HepG2 (cell line): Measurements from ENCODE around the gene PLD1. TPM values are rescaled to one million over a fixed set of nuclear protein-coding genes. Genes with fewer than 3 reads are reported as not detected.
A peak's percentile ranks its signal among the peaks of the same experiment; 100 is the strongest.

ENCODE experiments used
- CHD4 ChIP-seq: fragments of 200-600 bp; sonication (generic); IDR thresholded peaks from 2 replicates; pipeline ENCODE4 v1.7.0; 2017; ENCODE audit warnings: mild to moderate bottlenecking, low read length, borderline replicate concordance
- EHMT2 ChIP-seq: fragments of 200-600 bp; sonication (generic); IDR thresholded peaks from 2 replicates; pipeline ENCODE4 v1.7.0; 2017; ENCODE audit warnings: antibody characterized with exemption, low read depth, low read length, borderline replicate concordance
- FOXK2 ChIP-seq: fragments of 450-650 bp; IDR thresholded peaks from 2 replicates; pipeline ENCODE4 v1.6.1; 2016
- HNF1A ChIP-seq, 2 experiments: sonication (generic) in 1 of 2; formaldehyde crosslinking in 1 of 2; IDR thresholded peaks; 2 replicates each; pipeline versions ENCODE4 v1.4.0 to v1.6.1; 2016 to 2020; ENCODE audit warnings: borderline replicate concordance in 1 of 2, low read depth in 1 of 2, mild to moderate bottlenecking in 1 of 2, missing genetic modification reagents in 1 of 2
- HNF4A ChIP-seq: sonication (generic); formaldehyde crosslinking; IDR thresholded peaks from 2 replicates; pipeline ENCODE4 v1.4.0; 2020; ENCODE audit warnings: missing genetic modification reagents
- KLF13 ChIP-seq: sonication (generic); formaldehyde crosslinking; IDR thresholded peaks from 2 replicates; pipeline ENCODE4 v1.4.0; 2020; ENCODE audit warnings: mild to moderate bottlenecking, missing genetic modification reagents
- NPAS2 ChIP-seq: sonication (generic); formaldehyde crosslinking; IDR thresholded peaks from 2 replicates; pipeline ENCODE4 v1.8.0; 2022; ENCODE audit warnings: mild to moderate bottlenecking, missing genetic modification reagents, borderline replicate concordance
- POLR2AphosphoS5 ChIP-seq: IDR thresholded peaks from 2 replicates; pipeline ENCODE4 v1.6.1; 2012; ENCODE audit warnings: low read depth, low read length
- SOX13 ChIP-seq, 3 experiments: fragments of 450-650 bp in 1 of 3; sonication (generic) in 1 of 3; formaldehyde crosslinking in 1 of 3; IDR thresholded peaks in 2 of 3; conservative IDR thresholded peaks in 1 of 3; 2 replicates each; pipeline versions ENCODE4 v1.5.0 to v1.6.1; 2016 to 2020; ENCODE audit warnings: antibody characterized with exemption in 1 of 3, mild to moderate bottlenecking in 1 of 3, missing compliant biosample characterization in 1 of 3, missing genetic modification reagents in 1 of 3, moderate library complexity in 1 of 3
- TEAD3 ChIP-seq: optimal IDR thresholded peaks from 2 replicates; pipeline ENCODE3; 2016; ENCODE audit warnings: borderline replicate concordance
- ZBTB25 ChIP-seq: IDR thresholded peaks from 2 replicates; pipeline ENCODE4 v1.6.1; 2018; ENCODE audit warnings: missing genetic modification reagents
- ZFP82 ChIP-seq: sonication (generic); formaldehyde crosslinking; IDR thresholded peaks from 2 replicates; pipeline ENCODE4 v1.5.1; 2020; ENCODE audit warnings: mild to moderate bottlenecking, missing genetic modification reagents, borderline replicate concordance
- ZNF446 ChIP-seq: sonication (generic); formaldehyde crosslinking; IDR thresholded peaks from 2 replicates; pipeline ENCODE4 v1.5.0; 2020; ENCODE audit warnings: mild to moderate bottlenecking, missing genetic modification reagents
- ZNF740 ChIP-seq: sonication (generic); formaldehyde crosslinking; IDR thresholded peaks from 2 replicates; pipeline ENCODE4 v1.4.0; 2020; ENCODE audit warnings: missing genetic modification reagents
- polyA plus RNA-seq, 8 experiments: library from polyadenylated mRNA; depleted of rRNA in 3 of 8; stranded (reverse) in 7 of 8; unstranded in 1 of 8; fragments of >200 nt; fragmentation: Illumina TruSeq in 4 of 8; extraction: Trizol in 4 of 8; gene quantifications; 2 replicates each; pipeline versions ENCODE4 v1.2.1 to v1.2.3, GENCODE V29; 2011 to 2016; ENCODE audit warnings: low read depth in 4 of 8, missing spikeins in 1 of 8, mixed read lengths in 1 of 8; ENCODE audit not compliant: insufficient read depth in 1 of 8
- total RNA-seq, 5 experiments: library from RNA; depleted of rRNA; stranded (reverse); fragments of >200 nt; fragmentation: Illumina TruSeq; extraction: Trizol; gene quantifications; 2 replicates each; pipeline ENCODE4 v1.2.3, GENCODE V29; 2016; ENCODE audit warnings: low read depth in 1 of 5
- TF ChIP-seq, protein P1 (sequence below): IDR thresholded peaks from 2 replicates; pipeline ENCODE4 v1.6.1; 2016
- TF ChIP-seq, protein P2 (sequence below): sonication (generic); formaldehyde crosslinking; IDR thresholded peaks from 2 replicates; pipeline ENCODE4 v1.5.0; 2020; ENCODE audit warnings: mild to moderate bottlenecking, missing genetic modification reagents
- TF ChIP-seq, protein P3 (sequence below): sonication (generic); formaldehyde crosslinking; IDR thresholded peaks from 2 replicates; pipeline ENCODE4 v1.4.0; 2020; ENCODE audit warnings: missing genetic modification reagents
- TF ChIP-seq, protein P4 (sequence below): sonication (generic); formaldehyde crosslinking; conservative IDR thresholded peaks from 2 replicates; pipeline ENCODE4 v1.5.0; 2020; ENCODE audit warnings: missing genetic modification reagents

The PLD1 gene
- total and polyA plus RNA-seq, 2 of the 13 experiments (the other 11 are each of a cell fraction or from before 2014, with no cell fraction given): 27.1 to 59.4 TPM

DNA sequence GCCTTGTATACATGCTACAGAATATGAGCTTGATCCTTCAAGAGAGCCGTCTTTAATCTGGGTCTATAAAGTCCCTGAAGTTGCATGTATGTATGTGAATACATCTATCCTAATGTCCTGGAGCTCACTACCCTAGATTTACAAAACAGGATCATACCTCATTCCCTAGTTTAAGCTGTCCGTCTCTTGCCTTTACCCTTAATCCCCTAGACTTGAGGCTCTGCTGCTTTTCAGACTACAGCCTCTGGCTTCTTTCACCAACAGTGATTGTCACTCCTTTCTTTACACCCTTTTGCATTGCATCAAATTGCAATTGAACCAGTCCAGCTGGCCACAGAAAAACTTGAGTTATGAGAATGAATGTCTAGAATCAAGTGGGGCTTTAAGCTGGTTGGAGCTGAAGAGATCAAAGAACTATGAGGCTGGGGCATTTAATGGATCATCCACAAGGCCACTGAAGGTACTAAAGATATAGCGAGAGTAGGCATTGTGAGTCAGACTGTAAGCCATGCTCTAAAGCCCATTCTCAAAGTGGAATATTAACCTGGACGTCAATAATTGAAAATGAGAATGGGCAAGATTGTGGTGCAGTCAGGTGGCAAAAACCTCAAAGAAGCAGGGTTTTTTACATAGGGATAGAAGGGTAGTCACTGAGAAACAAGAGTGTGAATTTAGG is 12.3 kb upstream of the PLD1 start (continued):
- TF ChIP-seq, protein P1, sequence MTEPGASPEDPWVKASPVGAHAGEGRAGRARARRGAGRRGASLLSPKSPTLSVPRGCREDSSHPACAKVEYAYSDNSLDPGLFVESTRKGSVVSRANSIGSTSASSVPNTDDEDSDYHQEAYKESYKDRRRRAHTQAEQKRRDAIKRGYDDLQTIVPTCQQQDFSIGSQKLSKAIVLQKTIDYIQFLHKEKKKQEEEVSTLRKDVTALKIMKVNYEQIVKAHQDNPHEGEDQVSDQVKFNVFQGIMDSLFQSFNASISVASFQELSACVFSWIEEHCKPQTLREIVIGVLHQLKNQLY (CRISPR knock-in tag): no peak
- TF ChIP-seq CHD4 (no peak), ZNF740 (CRISPR knock-in tag) (no peak), SOX13 (IDR thresholded peaks at IDR 0.05) (no peak), SOX13 (CRISPR knock-in tag; conservative IDR thresholded peaks at IDR 0.05 in 1 of 2, IDR thresholded peaks at IDR 0.05 in 1 of 2) (peak in 1 of 2 experiments; percentile 49; a peak in 1 of 4 replicates), ZFP82 (CRISPR knock-in tag) (no peak), POLR2AphosphoS5 (no peak), HNF4A (CRISPR knock-in tag) (peak; percentile 3; the same call in 1 of the 2 replicates), HNF1A (IDR thresholded peaks at IDR 0.05; ENCODE audit: low read depth) (peak; percentile 84), HNF1A (CRISPR knock-in tag; IDR thresholded peaks at IDR 0.05; ENCODE audit: borderline replicate concordance) (peak; percentile 57; the same call in 1 of the 2 replicates), FOXK2 (no peak), EHMT2 (peak; percentile 73; the same call in 1 of the 2 replicates), ZBTB25 (CRISPR knock-in tag) (no peak), KLF13 (CRISPR knock-in tag) (no peak), TEAD3 (CRISPR knock-in tag) (peak; percentile 42), ZNF446 (CRISPR knock-in tag) (no peak), NPAS2 (no peak)
- TF ChIP-seq, protein P2, sequence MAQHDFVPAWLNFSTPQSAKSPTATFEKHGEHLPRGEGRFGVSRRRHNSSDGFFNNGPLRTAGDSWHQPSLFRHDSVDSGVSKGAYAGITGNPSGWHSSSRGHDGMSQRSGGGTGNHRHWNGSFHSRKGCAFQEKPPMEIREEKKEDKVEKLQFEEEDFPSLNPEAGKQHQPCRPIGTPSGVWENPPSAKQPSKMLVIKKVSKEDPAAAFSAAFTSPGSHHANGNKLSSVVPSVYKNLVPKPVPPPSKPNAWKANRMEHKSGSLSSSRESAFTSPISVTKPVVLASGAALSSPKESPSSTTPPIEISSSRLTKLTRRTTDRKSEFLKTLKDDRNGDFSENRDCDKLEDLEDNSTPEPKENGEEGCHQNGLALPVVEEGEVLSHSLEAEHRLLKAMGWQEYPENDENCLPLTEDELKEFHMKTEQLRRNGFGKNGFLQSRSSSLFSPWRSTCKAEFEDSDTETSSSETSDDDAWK (CRISPR knock-in tag): no peak
- TF ChIP-seq, protein P3, sequence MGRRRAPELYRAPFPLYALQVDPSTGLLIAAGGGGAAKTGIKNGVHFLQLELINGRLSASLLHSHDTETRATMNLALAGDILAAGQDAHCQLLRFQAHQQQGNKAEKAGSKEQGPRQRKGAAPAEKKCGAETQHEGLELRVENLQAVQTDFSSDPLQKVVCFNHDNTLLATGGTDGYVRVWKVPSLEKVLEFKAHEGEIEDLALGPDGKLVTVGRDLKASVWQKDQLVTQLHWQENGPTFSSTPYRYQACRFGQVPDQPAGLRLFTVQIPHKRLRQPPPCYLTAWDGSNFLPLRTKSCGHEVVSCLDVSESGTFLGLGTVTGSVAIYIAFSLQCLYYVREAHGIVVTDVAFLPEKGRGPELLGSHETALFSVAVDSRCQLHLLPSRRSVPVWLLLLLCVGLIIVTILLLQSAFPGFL: no peak
- TF ChIP-seq, protein P4, sequence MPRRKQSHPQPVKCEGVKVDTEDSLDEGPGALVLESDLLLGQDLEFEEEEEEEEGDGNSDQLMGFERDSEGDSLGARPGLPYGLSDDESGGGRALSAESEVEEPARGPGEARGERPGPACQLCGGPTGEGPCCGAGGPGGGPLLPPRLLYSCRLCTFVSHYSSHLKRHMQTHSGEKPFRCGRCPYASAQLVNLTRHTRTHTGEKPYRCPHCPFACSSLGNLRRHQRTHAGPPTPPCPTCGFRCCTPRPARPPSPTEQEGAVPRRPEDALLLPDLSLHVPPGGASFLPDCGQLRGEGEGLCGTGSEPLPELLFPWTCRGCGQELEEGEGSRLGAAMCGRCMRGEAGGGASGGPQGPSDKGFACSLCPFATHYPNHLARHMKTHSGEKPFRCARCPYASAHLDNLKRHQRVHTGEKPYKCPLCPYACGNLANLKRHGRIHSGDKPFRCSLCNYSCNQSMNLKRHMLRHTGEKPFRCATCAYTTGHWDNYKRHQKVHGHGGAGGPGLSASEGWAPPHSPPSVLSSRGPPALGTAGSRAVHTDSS (CRISPR knock-in tag): no peak
